ENCODE data around the gene GPR161.

GRCh38 chr1:168159251-168159650 lies 22.5 kb upstream of the GPR161 start:
- TF ChIP-seq ZNF572 (CRISPR knock-in tag; IDR thresholded peaks at IDR 0.05) (no peak), POLR2A (IDR thresholded peaks at IDR 0.05; ENCODE audit: insufficient read depth in 1 of 2, low read depth in 2 of 2, low read length in 2 of 2) (no peak), NCOA1 (CRISPR knock-in tag; IDR thresholded peaks at IDR 0.05) (no peak), RAD21 (CRISPR knock-in tag; IDR thresholded peaks at IDR 0.05) (no peak), PREB (CRISPR knock-in tag; IDR thresholded peaks at IDR 0.05) (no peak), CTCF (CRISPR knock-in tag; IDR thresholded peaks at IDR 0.05) (no peak), GATAD2A (CRISPR knock-in tag; IDR thresholded peaks at IDR 0.05) (no peak), ZNF800 (CRISPR knock-in tag; IDR thresholded peaks at IDR 0.05) (no peak), TCF12 (IDR thresholded peaks at IDR 0.05) (no peak), TCF12 (CRISPR knock-in tag; IDR thresholded peaks at IDR 0.05) (no peak), ZBTB1 (CRISPR knock-in tag; IDR thresholded peaks at IDR 0.05; ENCODE audit: borderline replicate concordance) (no peak), CBX5 (CRISPR knock-in tag; IDR thresholded peaks at IDR 0.05; ENCODE audit: borderline replicate concordance) (no peak), FOXJ3 (CRISPR knock-in tag; IDR thresholded peaks at IDR 0.05; ENCODE audit: borderline replicate concordance) (no peak), MEIS2 (CRISPR knock-in tag; IDR thresholded peaks at IDR 0.05) (no peak), KLF9 (CRISPR knock-in tag; IDR thresholded peaks at IDR 0.05; ENCODE audit: low read depth) (no peak)
